ENCODE results near the gene ELANE. TPM values are rescaled to one million over a fixed set of nuclear protein-coding genes. Genes with fewer than 3 reads are reported as not detected.

ELANE gene
- total and polyA plus RNA-seq, 9 of the 15 experiments (the other 6 are each of a cell fraction or from before 2014, with no cell fraction given), result not detected

- 0 out of 2 replicates have a peak, but pooled peaks have one; percentile 30 for TF ChIP-seq TFAP4 (CRISPR knock-in tag; IDR thresholded peaks at IDR 0.05; ENCODE audit: borderline replicate concordance)
- TF ChIP-seq PATZ1 (CRISPR knock-in tag; IDR thresholded peaks at IDR 0.05; ENCODE audit: borderline replicate concordance), result no peak
- TF ChIP-seq ZNF277 (CRISPR knock-in tag; IDR thresholded peaks at IDR 0.05; ENCODE audit: borderline replicate concordance), result no peak
- TF ChIP-seq ZNF23 (CRISPR knock-in tag; IDR thresholded peaks at IDR 0.05), result no peak
- TF ChIP-seq CXXC5 (CRISPR knock-in tag; IDR thresholded peaks at IDR 0.05), result no peak
- no peak for TF ChIP-seq HDAC6 (IDR thresholded peaks at IDR 0.05; ENCODE audit: low read depth, low read length)
- no peak for TF ChIP-seq ZNF41 (CRISPR knock-in tag; conservative IDR thresholded peaks at IDR 0.05)
- no peak for TF ChIP-seq THAP7 (CRISPR knock-in tag; IDR thresholded peaks at IDR 0.05)
- no peak for TF ChIP-seq BRCA1 (IDR thresholded peaks at IDR 0.05)
- TF ChIP-seq BRCA1 (CRISPR knock-in tag; IDR thresholded peaks at IDR 0.05), result no peak
- TF ChIP-seq ZBTB33 (CRISPR knock-in tag; IDR thresholded peaks at IDR 0.05), result peak; percentile 22; the same call in 1 of the 2 replicates
- TF ChIP-seq RERE (CRISPR knock-in tag; IDR thresholded peaks at IDR 0.05; ENCODE audit: borderline replicate concordance), result no peak
- TF ChIP-seq NRF1 (conservative IDR thresholded peaks at IDR 0.05 in 1 of 2, IDR thresholded peaks at IDR 0.05 in 1 of 2), result no peak
Observed at GRCh38 chr19:858868-859843, 7.1 kb downstream of the ELANE start, which contains the start of gene CFD (continued).
